K562 (cell line): ENCODE measurements around the gene BCO2.

Experiments used
- POU5F1 ChIP-seq: fragments of 150-350 bp; IDR thresholded peaks from 2 replicates; pipeline ENCODE4 v1.6.1; 2014; ENCODE audit warnings: borderline replicate concordance, low read length, low read depth, mild to moderate bottlenecking; ENCODE audit not compliant: partially characterized antibody
- RAD21 ChIP-seq, 2 experiments: fragments of 250-450 bp in 1 of 2; fragments of 450-650 bp in 1 of 2; sonication (Bioruptor Pico) in 1 of 2; formaldehyde crosslinking in 1 of 2; IDR thresholded peaks in 1 of 2; conservative IDR thresholded peaks in 1 of 2; 2 replicates each; pipeline versions ENCODE4 v1.4.0 to v1.8.0; 2020 to 2022; ENCODE audit warnings: mild to moderate bottlenecking in 2 of 2, moderate library complexity in 1 of 2
- TRIM24 ChIP-seq, 2 experiments: fragments of 450-650 bp; IDR thresholded peaks; 2 replicates each; pipeline ENCODE4 v1.6.1; 2016

GRCh38 chr11:112178936-112179335 lies 3.6 kb downstream of the BCO2 start:
- TF ChIP-seq RAD21 (CRISPR knock-in tag; conservative IDR thresholded peaks at IDR 0.05 in 1 of 2, IDR thresholded peaks at IDR 0.05 in 1 of 2) (no peak), POU5F1 (no peak), TRIM24 (IDR thresholded peaks at IDR 0.05) (no peak)
